Gastrocnemius medialis (tissue), 4 donors: ENCODE results near the gene CST8. TPM values are rescaled to one million over a fixed set of nuclear protein-coding genes. Genes with fewer than 3 reads are reported as not detected.

Source experiments
- ATAC-seq, 2 donors: fragments of 150-250 bp; one replicate each; pipeline ENCODE4 v1.9.1; 2016
- DNase-seq, 2 donors: peaks; one replicate each; pipeline ENCODE4 v3.0.0-alpha.2; 2019
- H3K27ac ChIP-seq, 4 donors: fragments of 200-600 bp; sonication (generic); 1 replicate in 1 of 4; 2 replicates in 3 of 4; pipeline ENCODE4 v1.5.1; 2016 to 2018; ENCODE audit warnings: mild to moderate bottlenecking in 2 of 4, moderate library complexity in 1 of 4
- H3K27me3 ChIP-seq, 3 donors: fragments of 200-600 bp; sonication (generic) in 2 of 3; 1 replicate in 1 of 3; 2 replicates in 2 of 3; pipeline versions ENCODE4 v1.5.1 to v1.6.0; 2016 to 2019; ENCODE audit warnings: mild to moderate bottlenecking in 1 of 3, moderate library complexity in 1 of 3
- H3K36me3 ChIP-seq, 2 donors: fragments of 200-600 bp; sonication (generic) in 1 of 2; one replicate each; pipeline ENCODE4 v1.5.1; 2017 to 2018
- H3K4me1 ChIP-seq, 2 donors: fragments of 200-600 bp; sonication (generic) in 1 of 2; one replicate each; pipeline ENCODE4 v1.5.1; 2016 to 2017; ENCODE audit warnings: mild to moderate bottlenecking in 2 of 2
- H3K4me3 ChIP-seq, 4 donors: fragments of 200-600 bp; sonication (generic) in 3 of 4; 1 replicate in 1 of 4; 2 replicates in 3 of 4; pipeline ENCODE4 v1.5.1; 2016 to 2019; ENCODE audit warnings: mild to moderate bottlenecking in 2 of 4
- H3K9me3 ChIP-seq, 3 donors: fragments of 200-600 bp; sonication (generic) in 2 of 3; 1 replicate in 1 of 3; 2 replicates in 2 of 3; pipeline ENCODE4 v1.5.1; 2016 to 2019
- POLR2A ChIP-seq, 2 donors: fragments of 450-650 bp; IDR thresholded peaks; one replicate each; pipeline ENCODE4 v1.6.1; 2017; ENCODE audit warnings: antibody characterized with exemption in 2 of 2, mild to moderate bottlenecking in 2 of 2, moderate library complexity in 2 of 2
- in situ Hi-C, 4 donors: fragments of 200-750 bp; cut with MboI; loops; one replicate each; pipeline versions ENCODE4 v1.15.0 to v1.8.0; 2017; ENCODE audit warnings: low sequenced_read_pairs in 4 of 4
- intact Hi-C: fragments of 100-400 bp; cut with DNase I; formaldehyde crosslinking; loops from one replicate; pipeline ENCODE4 v1.15.1; 2023; ENCODE audit warnings: low total_unique reads
- total RNA-seq, 4 donors: library from RNA; depleted of rRNA; stranded (reverse); fragments of >200 nt; gene quantifications; one replicate each; pipeline versions ENCODE4 v1.1.0 to v1.2.3, GENCODE V29; 2016
- TF ChIP-seq, protein P1 (sequence below), 5 experiments: fragments of 450-650 bp in 3 of 5; fragments of 200-600 bp in 2 of 5; sonication (generic) in 2 of 5; IDR thresholded peaks in 4 of 5; conservative IDR thresholded peaks in 1 of 5; 1 replicate in 4 of 5; 2 replicates in 1 of 5; pipeline ENCODE4 v1.5.1; 2016 to 2019; ENCODE audit warnings: antibody characterized with exemption in 5 of 5, mild to moderate bottlenecking in 3 of 5, moderate library complexity in 3 of 5

The CST8 gene
- total RNA-seq, 4 donors from 2014 or later = not detected

DNA sequence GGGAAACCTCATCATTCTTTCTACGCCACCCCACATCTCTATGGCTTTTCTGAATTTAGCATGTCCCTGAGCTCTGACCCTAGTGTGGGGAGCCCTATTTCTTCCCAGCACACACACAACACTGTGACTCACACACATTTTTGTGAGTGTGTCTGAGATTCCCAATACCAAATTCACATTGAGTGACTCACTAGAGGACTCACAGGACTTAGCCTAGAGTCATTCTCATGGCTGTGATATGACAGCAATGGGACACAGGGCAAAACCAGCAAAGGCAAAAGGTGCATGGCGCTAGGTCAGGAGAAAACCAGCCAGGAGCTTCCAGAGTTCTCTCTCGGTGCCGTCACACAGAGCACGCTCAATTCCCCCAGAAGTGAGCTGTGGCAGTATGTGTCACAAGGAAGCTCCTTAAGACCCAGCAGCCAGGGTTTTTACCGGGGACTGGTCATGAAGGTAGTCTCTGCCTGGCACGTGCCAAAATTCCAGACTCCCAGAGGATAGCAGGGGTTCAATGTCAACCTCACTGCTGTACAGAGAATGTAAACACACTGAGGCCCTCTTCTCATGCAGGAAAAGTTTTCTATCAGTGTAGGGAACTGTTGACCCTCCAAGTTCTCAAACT lies 45.2 kb upstream of the CST8 start:
- Histone ChIP-seq H3K4me3 (no peak overlapping the region), H3K9me3 (no peaks in the 10 kb centered on the region), H3K27me3 (no peaks in the 10 kb centered on the region), H3K27ac (no peak overlapping the region), H3K4me1 (no peaks in the 10 kb centered on the region), H3K36me3 (no peaks in the 10 kb centered on the region)
- DNase-seq = no peak
- ATAC-seq = no peak
- TF ChIP-seq POLR2A (IDR thresholded peaks at IDR 0.05) = no peak
- TF ChIP-seq, protein P1, sequence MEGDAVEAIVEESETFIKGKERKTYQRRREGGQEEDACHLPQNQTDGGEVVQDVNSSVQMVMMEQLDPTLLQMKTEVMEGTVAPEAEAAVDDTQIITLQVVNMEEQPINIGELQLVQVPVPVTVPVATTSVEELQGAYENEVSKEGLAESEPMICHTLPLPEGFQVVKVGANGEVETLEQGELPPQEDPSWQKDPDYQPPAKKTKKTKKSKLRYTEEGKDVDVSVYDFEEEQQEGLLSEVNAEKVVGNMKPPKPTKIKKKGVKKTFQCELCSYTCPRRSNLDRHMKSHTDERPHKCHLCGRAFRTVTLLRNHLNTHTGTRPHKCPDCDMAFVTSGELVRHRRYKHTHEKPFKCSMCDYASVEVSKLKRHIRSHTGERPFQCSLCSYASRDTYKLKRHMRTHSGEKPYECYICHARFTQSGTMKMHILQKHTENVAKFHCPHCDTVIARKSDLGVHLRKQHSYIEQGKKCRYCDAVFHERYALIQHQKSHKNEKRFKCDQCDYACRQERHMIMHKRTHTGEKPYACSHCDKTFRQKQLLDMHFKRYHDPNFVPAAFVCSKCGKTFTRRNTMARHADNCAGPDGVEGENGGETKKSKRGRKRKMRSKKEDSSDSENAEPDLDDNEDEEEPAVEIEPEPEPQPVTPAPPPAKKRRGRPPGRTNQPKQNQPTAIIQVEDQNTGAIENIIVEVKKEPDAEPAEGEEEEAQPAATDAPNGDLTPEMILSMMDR (IDR thresholded peaks at IDR 0.05 in 4 of 5, conservative IDR thresholded peaks at IDR 0.05 in 1 of 5) = no peak
- intact Hi-C loops = loop anchor here (2.0 kb wide), 1 partner anchor 97 kb away; no protein-coding TSS in a partner anchor
- in situ Hi-C loops = loop anchor here (10.0 to 25.0 kb wide), 4 partner anchors 159 to 758 kb away; partner anchors contain the start of genes GGTLC1 (in 3 of the 4) and CST9 (in 1 of the 4)

DNA sequence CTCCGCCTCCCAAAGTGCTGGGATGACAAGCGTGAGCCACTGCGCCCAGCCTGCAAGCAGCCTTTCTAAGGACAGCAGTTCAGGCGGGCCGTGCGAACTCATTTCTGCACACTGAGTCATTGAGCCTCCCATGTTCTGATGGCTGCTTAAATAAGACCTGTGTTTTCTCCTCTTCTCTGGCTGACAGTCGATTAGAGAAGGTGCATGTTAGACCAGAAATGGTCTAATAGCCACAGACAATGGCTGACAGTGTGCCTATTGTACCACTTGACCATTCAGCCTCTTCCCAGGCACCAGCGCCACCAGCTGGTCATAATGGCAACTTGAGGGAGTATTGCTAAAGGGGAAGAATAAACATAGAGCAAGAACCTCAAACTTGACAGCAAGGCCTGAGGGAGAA lies 44.4 kb upstream of the CST8 start:
- DNase-seq = no peak
- H3K27me3 ChIP-seq = no peaks in the 10 kb centered on the region
- TF ChIP-seq, protein P1 (IDR thresholded peaks at IDR 0.05 in 4 of 5, conservative IDR thresholded peaks at IDR 0.05 in 1 of 5) = peak in 3 of 5 experiments; percentile 20 to 49 (median 43)
- no peak for TF ChIP-seq POLR2A (IDR thresholded peaks at IDR 0.05)
- intact Hi-C loops = loop anchor here (2.0 kb wide), 1 partner anchor 98 kb away; no protein-coding TSS in a partner anchor
- ATAC-seq = peak in 1 of 2 donors; percentile 57
- in situ Hi-C loops = loop anchor here (10.0 to 25.0 kb wide), 4 partner anchors 158 to 759 kb away; partner anchors contain the start of genes GGTLC1 (in 3 of the 4) and CST9 (in 1 of the 4)
- no peaks in the 10 kb centered on the region for H3K36me3 ChIP-seq
- H3K27ac ChIP-seq = no peak overlapping the region
- H3K4me1 ChIP-seq = no peaks in the 10 kb centered on the region
- no peaks in the 10 kb centered on the region for H3K9me3 ChIP-seq
- H3K4me3 ChIP-seq = no peak overlapping the region

DNA sequence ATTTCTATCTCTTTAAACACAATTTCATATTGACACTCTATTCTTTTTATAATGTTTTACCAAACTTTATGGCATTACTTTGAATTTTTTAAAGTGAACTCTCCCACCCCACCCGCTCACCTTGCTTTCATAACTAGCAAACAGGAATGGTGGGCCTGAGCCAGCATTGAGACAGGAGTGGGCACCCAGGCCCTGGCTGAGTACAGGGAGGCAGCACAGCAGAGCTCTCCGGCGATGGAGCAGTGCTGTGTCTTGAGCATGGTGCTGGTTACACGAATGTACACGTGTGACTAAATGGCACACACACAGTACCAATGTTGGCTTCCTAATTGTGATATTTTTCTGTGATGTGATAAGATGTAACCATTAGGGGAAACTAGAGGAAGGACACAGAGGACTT lies 42.8 kb upstream of the CST8 start:
- Histone ChIP-seq H3K4me3 (no peak overlapping the region), H3K27me3 (no peaks in the 10 kb centered on the region), H3K9me3 (no peaks in the 10 kb centered on the region), H3K27ac (no peak overlapping the region), H3K36me3 (no peaks in the 10 kb centered on the region), H3K4me1 (no peaks in the 10 kb centered on the region)
- in situ Hi-C loops = loop anchor here (10.0 to 25.0 kb wide), 4 partner anchors 157 to 761 kb away; partner anchors contain the start of genes GGTLC1 (in 3 of the 4) and CST9 (in 1 of the 4)
- intact Hi-C loops = no loop called here
- ATAC-seq = no peak
- no peak for DNase-seq
- no peak for TF ChIP-seq POLR2A (IDR thresholded peaks at IDR 0.05)
- TF ChIP-seq, protein P1 (IDR thresholded peaks at IDR 0.05 in 4 of 5, conservative IDR thresholded peaks at IDR 0.05 in 1 of 5) = no peak

DNA sequence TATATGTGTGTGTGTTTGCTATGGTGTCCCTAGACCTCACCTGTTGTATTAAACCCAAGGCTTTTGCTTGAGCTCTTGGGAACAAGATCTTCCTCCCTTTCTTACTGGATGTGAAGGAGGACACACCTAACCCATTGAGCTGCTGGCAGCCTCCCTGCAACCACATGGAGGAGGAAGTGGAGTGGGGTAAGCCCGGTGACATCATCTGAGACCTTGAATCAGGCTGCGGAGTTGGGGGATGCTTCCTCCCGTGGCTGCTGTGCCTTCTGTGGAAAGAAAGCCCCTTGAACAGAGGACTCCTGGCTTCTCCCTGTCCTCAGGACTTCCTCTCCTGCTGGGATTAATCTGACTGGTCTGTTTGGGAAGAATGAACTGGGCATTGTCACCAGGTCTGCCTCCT lies 41.5 kb upstream of the CST8 start:
- DNase-seq (no peak), ATAC-seq (no peak)
- Histone ChIP-seq H3K4me1 (no peaks in the 10 kb centered on the region), H3K27me3 (peaks cover 0 to 3% (median 0%) of the 10 kb centered on the region in 3 donors), H3K9me3 (no peaks in the 10 kb centered on the region), H3K4me3 (no peak overlapping the region), H3K36me3 (no peaks in the 10 kb centered on the region), H3K27ac (no peak overlapping the region)
- intact Hi-C loops (no loop called here), in situ Hi-C loops (loop anchor here (10.0 to 25.0 kb wide), 4 partner anchors 155 to 762 kb away; partner anchors contain the start of genes GGTLC1 (in 3 of the 4) and CST9 (in 1 of the 4))
- TF ChIP-seq POLR2A (IDR thresholded peaks at IDR 0.05) = no peak
- TF ChIP-seq, protein P1 (IDR thresholded peaks at IDR 0.05 in 4 of 5, conservative IDR thresholded peaks at IDR 0.05 in 1 of 5) = no peak
